Body of pancreas (tissue), 4 donors: Measurements from ENCODE around the gene PIP5K1B.

Experiments
- CTCF ChIP-seq, 7 experiments: fragments of 450-650 bp in 4 of 7; fragments of 200-600 bp in 3 of 7; sonication (generic) in 3 of 7; IDR thresholded peaks; one replicate each; pipeline ENCODE4 v1.5.1; 2016 to 2019; ENCODE audit warnings: antibody characterized with exemption in 7 of 7
- POLR2A ChIP-seq, 3 donors: fragments of 450-650 bp; IDR thresholded peaks; one replicate each; pipeline ENCODE4 v1.6.1; 2016; ENCODE audit warnings: antibody characterized with exemption in 3 of 3, mild to moderate bottlenecking in 2 of 3

- TF ChIP-seq CTCF (IDR thresholded peaks at IDR 0.05), result no peak
- no peak for TF ChIP-seq POLR2A (IDR thresholded peaks at IDR 0.05)
These were observed 63.6 kb downstream of the PIP5K1B start for GRCh38 chr9:68768619-68769018.
